Keratinocyte (primary cell): ENCODE measurements around the gene COTL1. TPM values are rescaled to one million over a fixed set of nuclear protein-coding genes. Genes with fewer than 3 reads are reported as not detected.

Source experiments
- DNase-seq: peaks from one replicate; pipeline ENCODE4 v3.0.0-alpha.2; 2011; ENCODE audit warnings: low read depth, missing footprints, low spot score
- FAIRE-seq: peaks from 2 replicates; lab custom pipeline; 2011; peaks lifted over from hg19 to GRCh38; lab: Jason Lieb, UNC
- H2AFZ ChIP-seq: 2 replicates; pipeline ENCODE4 v1.6.0; 2012; ENCODE audit warnings: low read length, control low read depth, inconsistent platforms; ENCODE audit not compliant: control insufficient read depth
- H3K27ac ChIP-seq: 2 replicates; pipeline ENCODE4 v1.5.1; 2011; ENCODE audit warnings: low read length; ENCODE audit not compliant: control insufficient read depth, insufficient read depth
- H3K27me3 ChIP-seq: 3 replicates; pipeline ENCODE4 v1.6.0; 2011; ENCODE audit warnings: low read length; ENCODE audit not compliant: control insufficient read depth, insufficient read depth; ENCODE audit errors: extremely low read depth
- H3K36me3 ChIP-seq, 2 experiments: 2 replicates in 1 of 2; 3 replicates in 1 of 2; pipeline ENCODE4 v1.5.1; 2011; ENCODE audit warnings: low read length in 2 of 2, mild to moderate bottlenecking in 1 of 2; ENCODE audit not compliant: control insufficient read depth in 2 of 2, insufficient read depth in 2 of 2; ENCODE audit errors: extremely low read depth in 1 of 2
- H3K4me1 ChIP-seq: 3 replicates; pipeline ENCODE4 v1.5.1; 2011; ENCODE audit warnings: low read length; ENCODE audit not compliant: control insufficient read depth, insufficient read depth; ENCODE audit errors: extremely low read depth
- H3K4me2 ChIP-seq: 3 replicates; pipeline ENCODE4 v1.6.0; 2011; ENCODE audit warnings: low read depth, low read length; ENCODE audit not compliant: control insufficient read depth, insufficient read depth; ENCODE audit errors: extremely low read depth
- H3K4me3 ChIP-seq, 3 experiments: fragments of 200-600 bp in 1 of 3; sonication (generic) in 1 of 3; 2 replicates in 2 of 3; 3 replicates in 1 of 3; pipeline ENCODE4 v1.5.1; 2011 to 2016; ENCODE audit warnings: low read length in 3 of 3, mild to moderate bottlenecking in 3 of 3, control low read depth in 2 of 3, inconsistent platforms in 1 of 3, low read depth in 1 of 3, mixed read lengths in 1 of 3, mixed run types in 1 of 3, moderate library complexity in 1 of 3; ENCODE audit not compliant: control insufficient read depth in 2 of 3, insufficient read depth in 2 of 3; ENCODE audit errors: extremely low read depth in 1 of 3
- H3K79me2 ChIP-seq: 2 replicates; pipeline ENCODE4 v1.6.0; 2012; ENCODE audit warnings: low read length; ENCODE audit not compliant: control insufficient read depth, insufficient read depth
- H3K9ac ChIP-seq: 3 replicates; pipeline ENCODE4 v1.6.0; 2011; ENCODE audit warnings: low read length; ENCODE audit not compliant: control insufficient read depth, insufficient read depth; ENCODE audit errors: extremely low read depth
- H3K9me1 ChIP-seq: 3 replicates; pipeline ENCODE4 v1.6.0; 2011; ENCODE audit warnings: low read length; ENCODE audit not compliant: control insufficient read depth, insufficient read depth; ENCODE audit errors: extremely low read depth
- H3K9me3 ChIP-seq: 2 replicates; pipeline ENCODE4 v1.5.1; 2012; ENCODE audit warnings: low read depth, low read length; ENCODE audit not compliant: control insufficient read depth
- H4K20me1 ChIP-seq: 3 replicates; pipeline ENCODE4 v1.6.0; 2011; ENCODE audit warnings: low read length; ENCODE audit not compliant: control insufficient read depth, insufficient read depth; ENCODE audit errors: extremely low read depth
- CTCF ChIP-seq, 3 experiments: IDR thresholded peaks in 1 of 3; conservative IDR thresholded peaks in 1 of 3; optimal IDR thresholded peaks in 1 of 3; 2 replicates in 2 of 3; 3 replicates in 1 of 3; pipeline versions ENCODE3 to v1.5.1; 2011; ENCODE audit warnings: low read length in 3 of 3, mild to moderate bottlenecking in 3 of 3, moderate library complexity in 2 of 3, control low read depth in 1 of 3, inconsistent platforms in 1 of 3; ENCODE audit not compliant: insufficient read depth in 2 of 3; ENCODE audit errors: extremely low read depth in 1 of 3
- EZH2 ChIP-seq: IDR thresholded peaks from one replicate; pipeline ENCODE4 v1.6.1; 2012; ENCODE audit warnings: inconsistent platforms, mild to moderate bottlenecking, low read length, moderate library complexity
- dilution Hi-C: fragments of 300-500 bp; cut with MboI; formaldehyde crosslinking; loops from one replicate; pipeline ENCODE4 v1.7.0; 2020; ENCODE audit warnings: low sequenced_read_pairs; ENCODE audit not compliant: extremely low pct_ligation_motif_present
- polyA plus RNA-seq, 5 experiments: library from polyadenylated mRNA; depleted of rRNA in 3 of 5; stranded (reverse) in 3 of 5; stranded (forward) in 1 of 5; unstranded in 1 of 5; fragments of >200 nt; gene quantifications; 1 replicate in 1 of 5; 2 replicates in 3 of 5; 3 replicates in 1 of 5; pipeline versions ENCODE4 v1.2.1 to v1.2.3, GENCODE V29; 2011 to 2012; ENCODE audit warnings: missing spikeins in 2 of 5, low read depth in 1 of 5, low replicate concordance in 1 of 5

The COTL1 gene
- polyA plus RNA-seq, 1 donor (not counting 4 experiments of a cell fraction or from before 2014, with no cell fraction given): 116 TPM

DNA sequence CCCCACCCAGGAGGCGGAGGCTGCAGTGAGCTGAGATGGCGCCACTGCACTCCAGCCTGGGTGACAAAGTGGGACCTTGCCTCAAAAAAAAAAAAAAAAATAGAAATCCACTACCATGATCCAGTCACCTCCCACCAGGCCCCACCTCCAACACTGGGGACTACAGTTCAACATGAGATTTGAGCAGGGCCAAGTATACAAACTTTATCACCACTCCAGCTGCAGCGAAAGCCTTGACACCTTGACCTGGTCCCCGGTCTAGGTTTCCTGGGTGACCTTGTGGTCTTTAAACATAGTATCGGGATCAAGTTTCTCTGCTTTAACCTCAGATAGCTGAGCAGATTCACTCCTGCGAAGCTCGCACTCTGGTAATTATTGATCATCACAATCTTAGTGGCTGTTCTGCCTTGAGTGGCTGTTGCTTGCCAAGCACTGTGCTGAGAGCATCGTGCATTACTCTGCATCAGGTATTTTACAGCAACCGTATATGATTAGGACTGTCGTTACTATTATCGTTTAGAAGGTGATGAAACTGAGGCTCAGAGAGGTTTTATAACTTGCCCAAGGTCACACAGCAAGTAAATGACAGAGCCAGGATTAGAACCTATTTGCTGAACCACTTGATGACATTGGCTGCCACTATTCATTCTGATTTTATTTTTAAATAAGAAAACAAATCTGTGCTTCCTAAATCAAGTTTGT is 63.1 kb downstream of the COTL1 start:
- FAIRE-seq: no peak
- H3K27me3 ChIP-seq: peaks cover 2% of the 10 kb centered on the region
- no peak overlapping the region for H3K4me3 ChIP-seq
- H3K79me2 ChIP-seq: no peaks in the 10 kb centered on the region
- H2AFZ ChIP-seq: no peak overlapping the region
- no peak overlapping the region for H3K27ac ChIP-seq
- no peaks in the 10 kb centered on the region for H3K9me3 ChIP-seq
- dilution Hi-C loops: no loop called here
- no peak for DNase-seq
- H3K9me1 ChIP-seq: no peaks in the 10 kb centered on the region
- no peak overlapping the region for H3K4me2 ChIP-seq
- H3K9ac ChIP-seq: no peak overlapping the region
- peaks cover 14% of the 10 kb centered on the region for H3K4me1 ChIP-seq
- no peaks in the 10 kb centered on the region for H3K36me3 ChIP-seq
- TF ChIP-seq EZH2 (no peak), CTCF (optimal IDR thresholded peaks at IDR 0.05 in 1 of 3, IDR thresholded peaks at IDR 0.05 in 1 of 3, conservative IDR thresholded peaks at IDR 0.05 in 1 of 3; ENCODE audit: extremely low read depth in 1 of 3, insufficient read depth in 2 of 3, low read length in 3 of 3) (no peak)
- H4K20me1 ChIP-seq: peaks cover 4% of the 10 kb centered on the region

DNA sequence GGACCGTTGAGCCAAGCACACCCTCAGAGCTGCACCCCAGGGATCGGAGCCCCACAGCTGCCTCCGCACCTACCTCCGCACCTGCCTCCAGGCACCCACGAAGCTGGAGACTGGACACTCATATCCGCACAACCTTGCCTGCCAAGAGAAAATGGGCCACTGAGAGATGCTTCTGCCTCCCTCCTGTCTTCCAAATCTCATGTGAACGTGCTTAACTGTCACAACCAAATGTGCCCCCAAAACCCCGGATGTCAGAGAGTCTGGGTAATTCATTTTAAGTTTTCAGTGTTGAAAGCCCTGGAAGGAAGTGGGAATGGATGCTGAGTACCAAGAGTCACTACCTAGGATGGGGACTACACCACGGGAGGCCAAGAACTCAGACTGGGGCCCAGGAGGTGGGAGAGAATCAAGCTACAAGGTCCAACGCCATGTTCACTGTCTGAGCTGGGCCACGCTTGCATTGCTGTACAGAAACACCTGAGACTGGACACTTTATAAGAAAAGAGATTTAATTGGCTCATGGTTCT is 63.9 kb downstream of the COTL1 start:
- H3K4me3 ChIP-seq: no peak overlapping the region
- H3K4me1 ChIP-seq: peaks cover 11% of the 10 kb centered on the region
- no peak overlapping the region for H3K4me2 ChIP-seq
- no peak overlapping the region for H3K9ac ChIP-seq
- FAIRE-seq (no peak), DNase-seq (no peak)
- no peaks in the 10 kb centered on the region for H3K9me1 ChIP-seq
- H3K27me3 ChIP-seq: peaks cover 2% of the 10 kb centered on the region
- no peaks in the 10 kb centered on the region for H3K79me2 ChIP-seq
- dilution Hi-C loops: no loop called here
- TF ChIP-seq EZH2 (no peak), CTCF (optimal IDR thresholded peaks at IDR 0.05 in 1 of 3, IDR thresholded peaks at IDR 0.05 in 1 of 3, conservative IDR thresholded peaks at IDR 0.05 in 1 of 3; ENCODE audit: extremely low read depth in 1 of 3, insufficient read depth in 2 of 3, low read length in 3 of 3) (no peak)
- H3K9me3 ChIP-seq: no peaks in the 10 kb centered on the region
- H3K36me3 ChIP-seq: no peaks in the 10 kb centered on the region
- no peak overlapping the region for H2AFZ ChIP-seq
- no peaks in the 10 kb centered on the region for H4K20me1 ChIP-seq
- no peak overlapping the region for H3K27ac ChIP-seq
